HepG2 (cell line): Measurements from ENCODE around the gene CBY1. TPM values are rescaled to one million over a fixed set of nuclear protein-coding genes. Genes with fewer than 3 reads are reported as not detected.

ENCODE experiments used
- FOXJ3 ChIP-seq: sonication (generic); formaldehyde crosslinking; IDR thresholded peaks from 2 replicates; pipeline ENCODE4 v1.4.0; 2020; ENCODE audit warnings: missing genetic modification reagents, mild to moderate bottlenecking, borderline replicate concordance
- NCOR1 ChIP-seq: fragments of 200-600 bp; sonication (generic); IDR thresholded peaks from 2 replicates; pipeline ENCODE4 v1.7.0; 2017; ENCODE audit warnings: antibody characterized with exemption, low read length, borderline replicate concordance
- U2AF2 ChIP-seq: fragments of 200-400 bp; formaldehyde crosslinking; IDR thresholded peaks from 2 replicates; pipeline ENCODE4 v1.6.1; 2017; ENCODE audit warnings: low read depth, mild to moderate bottlenecking, low read length
- ZBTB7A ChIP-seq: sonication (generic); formaldehyde crosslinking; IDR thresholded peaks from 2 replicates; pipeline ENCODE4 v1.8.0; 2022; ENCODE audit warnings: mild to moderate bottlenecking, missing genetic modification reagents
- ZNF292 ChIP-seq: sonication (generic); formaldehyde crosslinking; IDR thresholded peaks from 2 replicates; pipeline ENCODE4 v1.8.1; 2022; ENCODE audit warnings: mild to moderate bottlenecking, low read depth, missing genetic modification reagents, borderline replicate concordance
- ZNF687 ChIP-seq: sonication (generic); formaldehyde crosslinking; IDR thresholded peaks from 2 replicates; pipeline ENCODE4 v1.5.1; 2020; ENCODE audit warnings: mild to moderate bottlenecking, missing genetic modification reagents, moderate library complexity
- polyA plus RNA-seq, 8 experiments: library from polyadenylated mRNA; depleted of rRNA in 3 of 8; stranded (reverse) in 7 of 8; unstranded in 1 of 8; fragments of >200 nt; fragmentation: Illumina TruSeq in 4 of 8; extraction: Trizol in 4 of 8; gene quantifications; 2 replicates each; pipeline versions ENCODE4 v1.2.1 to v1.2.3, GENCODE V29; 2011 to 2016; ENCODE audit warnings: low read depth in 4 of 8, missing spikeins in 1 of 8, mixed read lengths in 1 of 8; ENCODE audit not compliant: insufficient read depth in 1 of 8
- total RNA-seq, 5 experiments: library from RNA; depleted of rRNA; stranded (reverse); fragments of >200 nt; fragmentation: Illumina TruSeq; extraction: Trizol; gene quantifications; 2 replicates each; pipeline ENCODE4 v1.2.3, GENCODE V29; 2016; ENCODE audit warnings: low read depth in 1 of 5
- TF ChIP-seq, protein P1 (sequence below): fragments of 450-650 bp; IDR thresholded peaks from 2 replicates; pipeline ENCODE4 v1.6.1; 2016
- TF ChIP-seq, protein P2 (sequence below): IDR thresholded peaks from 2 replicates; pipeline ENCODE4 v1.6.1; 2016; ENCODE audit warnings: low read depth

CBY1 gene
- total and polyA plus RNA-seq, 2 of the 13 experiments (the other 11 are each of a cell fraction or from before 2014, with no cell fraction given): 19.7 to 20.3 TPM

GRCh38 chr22:38705235-38706100, 49.0 kb downstream of the CBY1 start, which contains the start of gene GTPBP1 (continued):
- TF ChIP-seq NCOR1 (peak; percentile 51; the same call in 1 of the 2 replicates), FOXJ3 (0 out of 2 replicates have a peak, but pooled peaks have one; percentile 29), ZBTB7A (CRISPR knock-in tag) (no peak), ZNF292 (CRISPR knock-in tag) (no peak), ZNF687 (CRISPR knock-in tag) (peak; percentile 52), U2AF2 (no peak)
- TF ChIP-seq, protein P1, sequence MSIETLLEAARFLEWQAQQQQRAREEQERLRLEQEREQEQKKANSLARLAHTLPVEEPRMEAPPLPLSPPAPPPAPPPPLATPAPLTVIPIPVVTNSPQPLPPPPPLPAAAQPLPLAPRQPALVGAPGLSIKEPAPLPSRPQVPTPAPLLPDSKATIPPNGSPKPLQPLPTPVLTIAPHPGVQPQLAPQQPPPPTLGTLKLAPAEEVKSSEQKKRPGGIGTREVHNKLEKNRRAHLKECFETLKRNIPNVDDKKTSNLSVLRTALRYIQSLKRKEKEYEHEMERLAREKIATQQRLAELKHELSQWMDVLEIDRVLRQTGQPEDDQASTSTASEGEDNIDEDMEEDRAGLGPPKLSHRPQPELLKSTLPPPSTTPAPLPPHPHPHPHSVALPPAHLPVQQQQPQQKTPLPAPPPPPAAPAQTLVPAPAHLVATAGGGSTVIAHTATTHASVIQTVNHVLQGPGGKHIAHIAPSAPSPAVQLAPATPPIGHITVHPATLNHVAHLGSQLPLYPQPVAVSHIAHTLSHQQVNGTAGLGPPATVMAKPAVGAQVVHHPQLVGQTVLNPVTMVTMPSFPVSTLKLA: peak; percentile 60
- TF ChIP-seq, protein P2, sequence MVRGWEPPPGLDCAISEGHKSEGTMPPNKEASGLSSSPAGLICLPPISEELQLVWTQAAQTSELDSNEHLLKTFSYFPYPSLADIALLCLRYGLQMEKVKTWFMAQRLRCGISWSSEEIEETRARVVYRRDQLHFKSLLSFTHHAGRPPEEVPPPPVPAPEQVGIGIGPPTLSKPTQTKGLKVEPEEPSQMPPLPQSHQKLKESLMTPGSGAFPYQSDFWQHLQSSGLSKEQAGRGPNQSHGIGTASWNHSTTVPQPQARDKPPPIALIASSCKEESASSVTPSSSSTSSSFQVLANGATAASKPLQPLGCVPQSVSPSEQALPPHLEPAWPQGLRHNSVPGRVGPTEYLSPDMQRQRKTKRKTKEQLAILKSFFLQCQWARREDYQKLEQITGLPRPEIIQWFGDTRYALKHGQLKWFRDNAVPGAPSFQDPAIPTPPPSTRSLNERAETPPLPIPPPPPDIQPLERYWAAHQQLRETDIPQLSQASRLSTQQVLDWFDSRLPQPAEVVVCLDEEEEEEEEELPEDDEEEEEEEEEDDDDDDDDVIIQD (CRISPR knock-in tag): no peak
